ENCODE measurements around the gene C6orf132.
"Not testable (repeated sequence)": the region's sequence is repeated elsewhere in the genome, so short reads cannot be mapped to it uniquely, and the experiment has no call there.

The C6orf132 gene, protein sequence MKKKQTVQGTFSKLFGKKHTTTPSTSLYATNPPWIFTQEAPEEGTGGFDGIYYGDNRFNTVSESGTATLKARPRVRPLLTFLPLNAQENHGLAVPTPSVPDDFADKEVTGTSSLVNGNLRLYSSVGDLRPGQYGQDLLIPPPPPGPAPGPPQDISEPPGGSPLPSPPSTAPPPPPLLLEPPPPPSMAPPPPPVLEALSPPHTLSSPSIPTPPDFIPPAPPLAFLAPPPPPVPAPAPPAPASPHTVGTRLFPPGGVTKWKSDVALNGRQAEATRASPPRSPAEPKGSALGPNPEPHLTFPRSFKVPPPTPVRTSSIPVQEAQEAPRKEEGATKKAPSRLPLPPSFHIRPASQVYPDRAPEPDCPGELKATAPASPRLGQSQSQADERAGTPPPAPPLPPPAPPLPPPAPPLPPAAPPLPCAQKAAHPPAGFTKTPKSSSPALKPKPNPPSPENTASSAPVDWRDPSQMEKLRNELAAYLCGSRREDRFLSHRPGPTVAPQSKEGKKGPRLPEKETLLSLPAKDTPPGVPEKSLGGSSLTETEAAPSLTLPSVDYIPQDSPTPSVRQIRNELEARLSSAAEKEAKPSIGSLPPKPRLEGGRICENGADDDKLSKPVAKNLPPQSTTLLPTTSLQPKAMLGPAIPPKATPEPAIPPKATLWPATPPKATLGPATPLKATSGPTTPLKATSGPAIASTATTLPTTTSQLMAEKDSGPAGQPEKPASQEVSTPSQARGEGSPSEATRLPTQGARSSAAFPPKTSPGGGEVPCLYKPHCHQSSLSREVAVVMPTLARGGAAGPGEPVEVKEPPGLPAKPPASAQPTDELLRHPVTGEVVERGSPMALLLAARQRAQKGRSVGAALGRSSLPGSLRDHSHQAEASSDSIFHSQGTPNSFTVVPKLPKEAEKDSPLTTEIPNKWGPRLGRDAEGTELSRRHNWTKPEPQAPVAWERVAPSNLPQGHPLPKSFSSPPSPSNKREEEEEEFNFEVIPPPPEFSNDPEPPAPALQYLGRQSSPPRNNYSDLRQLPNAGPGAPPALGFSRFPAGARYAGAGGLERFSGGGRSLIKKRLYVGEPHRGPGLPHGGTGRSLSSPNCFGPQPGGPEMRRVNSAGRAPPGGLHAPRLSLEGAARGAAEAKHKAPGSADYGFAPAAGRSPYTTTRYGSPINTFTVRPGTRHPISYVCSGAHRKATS

DNA sequence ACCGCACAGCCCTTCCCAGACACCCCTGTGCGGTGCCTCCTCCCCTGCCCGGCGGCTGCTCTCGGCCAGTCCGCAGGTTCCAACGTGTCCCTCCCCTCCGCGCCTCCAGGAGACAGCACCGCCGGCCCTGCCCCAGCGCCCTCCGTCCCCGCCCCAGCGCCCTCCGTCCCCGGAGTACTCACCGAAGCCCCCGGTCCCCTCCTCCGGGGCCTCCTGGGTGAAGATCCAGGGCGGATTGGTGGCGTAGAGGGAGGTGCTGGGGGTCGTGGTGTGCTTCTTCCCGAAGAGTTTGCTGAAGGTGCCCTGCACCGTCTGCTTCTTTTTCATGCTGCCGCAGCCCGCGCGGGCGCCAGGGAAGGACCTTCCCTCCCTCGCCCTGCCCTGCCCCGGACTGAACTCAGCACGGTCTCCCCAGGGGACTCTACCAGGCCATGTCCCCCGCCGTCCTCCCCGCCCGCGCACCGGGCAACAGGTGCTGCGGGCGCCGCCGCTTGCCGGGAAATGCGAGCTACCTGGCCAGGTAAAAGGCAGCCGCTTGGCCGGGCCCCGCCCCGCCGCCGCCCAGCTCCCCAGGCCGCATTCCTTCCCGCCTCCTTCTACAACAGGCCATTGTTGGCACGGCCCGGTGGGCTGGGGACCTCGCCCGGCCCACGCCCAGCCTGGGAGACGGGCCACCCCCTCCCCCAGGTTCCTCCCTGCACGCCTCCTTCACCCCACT is at the start of gene C6orf132:
Gene C6orf132, minus strand, starts transcription at position 503 of the 718 bp plus-strand sequence. Its CDS starts 176 bp downstream, at position 327.
- no peak for DNase-seq (ENCODE audit: low read depth in 2 of 3, low spot score in 2 of 3)

DNA sequence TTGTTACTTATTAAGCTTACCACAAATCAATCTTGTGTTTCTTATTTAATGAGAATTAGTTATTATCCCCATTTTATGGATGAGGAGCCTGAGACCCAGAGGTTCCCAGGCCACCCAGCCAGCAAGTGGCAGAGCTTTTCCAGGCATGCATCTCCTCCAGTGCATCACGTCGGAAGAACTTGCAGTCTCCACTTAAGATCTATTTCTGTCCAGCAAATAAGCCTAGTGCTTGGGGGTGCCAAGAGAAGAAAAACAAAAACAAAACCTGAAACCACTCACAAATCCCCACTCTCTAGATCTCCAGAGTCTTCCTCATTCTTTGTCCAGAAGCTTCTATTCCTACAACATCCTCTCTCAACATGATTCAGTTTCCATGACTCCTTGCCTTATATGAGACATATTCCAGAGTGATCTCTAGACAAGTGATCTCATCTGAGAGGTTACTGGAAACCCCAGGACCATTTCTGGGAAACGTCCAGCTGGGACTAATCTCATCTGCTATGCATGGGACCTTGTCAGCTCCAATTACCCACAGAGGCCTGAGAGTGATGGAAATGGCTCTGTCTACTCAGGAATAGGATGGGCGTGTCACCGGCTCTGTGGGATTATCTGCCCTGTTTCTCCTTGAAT is 48.2 kb upstream of the C6orf132 start:
- no peak for DNase-seq (ENCODE audit: low read depth in 2 of 3, low spot score in 2 of 3)

DNA sequence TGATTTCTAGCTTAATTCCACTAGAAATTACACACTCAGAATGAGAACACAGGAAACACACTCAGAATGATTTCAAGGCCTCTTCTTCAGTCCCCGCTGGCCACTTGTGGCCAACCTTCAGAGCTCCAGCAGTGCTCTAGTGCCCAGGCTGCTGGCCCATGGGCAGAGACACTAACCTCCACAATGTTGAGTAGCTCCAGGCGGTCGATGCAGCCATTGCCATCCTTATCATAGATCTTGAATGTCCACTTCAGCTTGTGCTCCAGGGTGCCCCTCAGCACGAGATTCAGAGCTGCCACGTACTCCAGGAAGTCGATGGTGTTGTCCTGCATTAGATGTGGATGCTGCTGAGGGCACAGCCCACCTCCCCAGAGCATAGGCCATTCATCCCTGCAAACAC is 46.0 kb upstream of the C6orf132 start:
- DNase-seq (ENCODE audit: low read depth in 2 of 3, low spot score in 2 of 3): no peak

DNA sequence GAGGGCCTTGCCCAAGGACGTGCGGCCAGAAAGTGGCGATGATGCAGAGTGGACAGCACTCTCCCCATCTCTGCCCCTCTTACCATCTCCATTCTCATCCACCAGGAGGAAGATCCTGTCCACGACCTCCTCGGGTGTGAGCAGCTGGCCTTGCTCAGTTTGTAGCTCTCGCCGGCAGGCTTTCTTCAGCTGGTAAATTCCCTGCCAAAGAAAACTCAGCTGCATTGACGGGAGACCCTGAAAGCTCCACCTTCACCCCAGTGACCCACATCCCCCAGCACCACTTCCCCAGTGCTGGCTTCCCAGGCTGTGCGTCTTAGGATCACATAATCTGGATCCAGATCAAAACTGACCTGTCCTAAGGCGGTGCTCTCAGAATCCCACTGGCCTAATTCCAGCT is 43.2 kb upstream of the C6orf132 start:
- no peak for DNase-seq (ENCODE audit: low read depth in 2 of 3, low spot score in 2 of 3)

DNA sequence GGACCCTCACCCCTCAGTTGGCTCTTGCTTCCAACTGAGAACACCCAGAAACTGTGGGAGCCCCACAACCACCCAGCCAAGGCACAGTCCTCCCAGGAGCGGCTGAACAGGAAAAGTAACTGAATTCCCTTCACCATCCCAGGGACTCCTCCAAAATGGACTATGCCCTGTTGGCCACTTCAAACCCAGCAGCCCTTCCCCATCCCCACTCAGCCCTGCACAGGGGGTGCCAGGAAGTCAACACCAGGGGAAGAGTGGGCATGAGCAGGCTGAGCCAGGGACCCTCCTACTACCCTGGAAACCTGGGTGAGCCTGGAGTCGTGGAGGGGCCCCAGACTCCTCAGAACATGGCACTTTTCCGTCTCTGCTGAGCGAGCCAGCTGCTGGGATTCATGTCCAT is 42.1 kb upstream of the C6orf132 start:
- no peak for DNase-seq (ENCODE audit: low read depth in 2 of 3, low spot score in 2 of 3)

DNA sequence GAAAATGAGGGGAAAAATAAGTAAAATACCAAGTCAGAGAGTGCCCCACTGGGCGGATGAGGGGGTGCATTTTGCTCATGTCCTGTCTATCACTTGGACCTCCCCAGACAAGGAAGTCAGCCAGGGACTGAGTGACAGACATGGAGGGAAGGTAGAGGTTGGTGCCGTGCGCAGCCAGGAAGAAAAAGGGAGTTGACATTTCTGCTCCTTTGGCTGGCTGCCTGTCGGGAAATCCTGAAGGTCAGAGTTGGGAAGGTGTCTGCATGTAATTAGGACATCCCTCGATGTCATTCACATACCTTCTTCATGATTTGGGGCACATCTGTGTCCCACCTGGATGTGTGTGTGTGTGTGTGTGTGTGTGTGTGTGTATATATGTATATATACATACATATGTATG is 39.7 kb upstream of the C6orf132 start:
- no peak for DNase-seq (ENCODE audit: low read depth in 2 of 3, low spot score in 2 of 3)

DNA sequence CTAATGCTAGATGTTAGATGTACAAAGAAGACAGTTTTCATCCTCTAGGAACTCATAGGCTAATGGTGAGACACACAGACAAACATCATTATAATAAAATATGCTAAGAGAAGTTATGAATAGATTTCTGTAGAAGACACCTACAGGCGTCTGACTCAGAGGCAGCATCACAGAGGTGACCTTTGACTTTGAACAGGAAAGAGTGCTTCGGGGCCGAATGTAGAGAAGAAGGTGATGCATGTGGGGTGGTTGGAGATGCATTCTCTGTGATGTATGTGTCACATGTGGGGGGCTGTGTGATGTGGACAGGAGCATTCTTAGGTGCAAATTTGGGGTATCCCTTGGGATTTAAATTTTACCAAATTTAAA is 37.5 kb upstream of the C6orf132 start:
- DNase-seq (ENCODE audit: low read depth in 2 of 3, low spot score in 2 of 3): no peak

DNA sequence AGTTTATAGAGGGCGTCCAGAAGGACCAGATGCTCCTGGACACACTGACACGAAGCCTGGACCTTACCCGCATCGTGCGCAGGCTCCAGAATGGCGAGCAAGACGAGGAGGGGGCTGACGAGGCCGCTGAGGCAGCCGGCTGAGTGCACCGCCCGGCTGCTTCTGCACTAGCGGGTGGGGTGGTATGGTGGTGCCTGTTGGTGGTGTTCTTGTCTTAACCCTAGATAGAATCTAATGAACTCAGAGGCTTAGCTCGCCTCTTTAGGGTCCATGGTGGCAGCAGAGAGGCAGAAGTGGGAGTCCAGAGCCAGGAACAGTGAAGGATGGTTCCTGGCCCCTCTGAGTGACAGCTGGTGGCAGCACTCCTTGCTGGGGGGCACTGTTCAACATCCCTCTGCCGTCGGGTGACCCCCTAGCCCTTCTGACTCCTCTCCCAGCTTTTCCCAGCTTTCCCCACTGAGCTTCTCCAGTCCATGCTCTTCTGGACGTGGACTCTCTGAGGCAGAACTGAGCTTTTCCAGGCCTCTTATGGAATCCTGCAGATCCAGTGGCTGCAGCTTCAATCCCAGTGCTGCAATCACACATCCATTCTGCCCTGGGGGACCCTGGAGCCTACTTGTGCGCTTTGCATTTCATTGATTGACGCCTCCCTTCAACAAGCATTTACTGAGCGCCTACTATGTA is 37.0 kb upstream of the C6orf132 start:
- DNase-seq (ENCODE audit: low read depth in 2 of 3, low spot score in 2 of 3): no peak

DNA sequence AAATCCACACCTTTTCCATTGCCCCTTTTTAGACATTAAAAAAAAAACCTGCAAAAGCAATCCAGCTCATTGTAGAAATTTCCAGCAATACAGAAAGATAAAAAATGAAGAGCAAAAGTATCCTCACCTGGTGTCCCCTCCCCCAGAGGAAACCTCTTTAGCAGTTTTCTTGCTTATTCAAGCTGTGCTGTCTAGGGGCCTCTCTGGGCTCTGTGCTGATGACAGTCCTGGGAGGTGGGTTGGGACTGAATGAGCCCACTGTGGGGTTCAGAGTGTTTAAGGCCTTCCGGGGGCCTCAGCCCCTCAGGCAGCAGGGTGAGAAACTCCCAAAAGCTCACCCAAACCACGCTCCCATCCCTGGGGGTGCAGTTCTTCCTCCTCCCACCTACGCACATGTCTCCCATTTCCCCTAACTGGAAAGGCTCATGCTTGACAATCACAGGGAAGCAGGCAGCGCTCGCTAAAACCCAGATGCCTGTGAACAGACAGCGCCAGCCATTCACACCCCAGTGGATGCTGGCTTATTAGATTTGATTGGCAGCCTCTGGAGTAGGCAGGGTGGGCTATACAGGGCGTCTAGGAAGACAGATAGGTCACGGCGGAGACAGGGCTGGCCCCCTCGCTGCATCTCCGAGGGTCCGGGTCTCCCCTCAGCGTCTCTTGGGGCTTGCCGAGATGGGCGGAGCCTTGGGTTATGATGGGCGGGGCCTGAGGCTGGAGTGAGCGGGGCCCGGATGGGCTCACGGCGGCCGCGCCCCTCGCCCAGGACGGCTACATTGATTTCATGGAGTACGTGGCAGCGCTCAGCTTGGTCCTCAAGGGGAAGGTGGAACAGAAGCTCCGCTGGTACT is 35.3 kb upstream of the C6orf132 start:
- no peak for DNase-seq (ENCODE audit: low read depth in 2 of 3, low spot score in 2 of 3)

DNA sequence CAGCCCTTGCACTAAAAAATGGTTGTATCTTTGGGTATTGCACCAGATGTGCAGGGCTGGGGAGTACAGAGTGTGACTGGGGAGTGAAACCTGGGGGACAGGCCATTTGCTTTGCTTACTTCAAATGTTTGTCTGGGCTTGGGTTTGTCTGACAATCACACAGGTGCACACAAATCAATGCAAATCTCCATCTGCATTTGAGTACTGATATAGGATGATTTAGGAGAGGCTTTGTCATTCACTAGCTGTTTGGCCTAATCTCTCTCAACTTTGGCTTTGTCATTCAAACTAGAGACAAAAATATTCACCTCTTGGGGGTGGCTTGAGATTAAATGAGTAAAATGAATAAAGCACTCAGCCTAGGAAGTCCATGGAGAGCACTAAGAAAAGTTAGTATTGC is 34.6 kb upstream of the C6orf132 start:
- no peak for DNase-seq (ENCODE audit: low read depth in 2 of 3, low spot score in 2 of 3)

DNA sequence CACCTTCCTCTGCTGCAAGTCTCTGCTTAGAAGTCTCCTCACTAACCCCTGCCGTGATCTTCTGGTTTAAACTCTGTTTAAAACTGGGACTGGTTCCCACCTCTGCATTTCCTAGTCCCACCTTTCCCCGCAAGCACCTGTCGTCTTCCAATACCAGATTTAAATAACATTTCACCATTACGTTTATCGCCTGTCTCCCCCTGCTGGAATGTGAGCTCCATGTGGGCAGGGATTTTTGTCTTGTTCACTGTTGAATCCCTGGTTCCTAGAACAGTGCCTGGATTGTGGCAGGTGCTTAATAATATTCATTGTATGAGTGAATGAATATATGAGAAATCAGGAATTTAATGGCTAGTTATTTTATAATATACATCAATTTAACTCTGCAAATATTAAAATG is 33.4 kb upstream of the C6orf132 start:
- DNase-seq (ENCODE audit: low read depth in 2 of 3, low spot score in 2 of 3): no peak

DNA sequence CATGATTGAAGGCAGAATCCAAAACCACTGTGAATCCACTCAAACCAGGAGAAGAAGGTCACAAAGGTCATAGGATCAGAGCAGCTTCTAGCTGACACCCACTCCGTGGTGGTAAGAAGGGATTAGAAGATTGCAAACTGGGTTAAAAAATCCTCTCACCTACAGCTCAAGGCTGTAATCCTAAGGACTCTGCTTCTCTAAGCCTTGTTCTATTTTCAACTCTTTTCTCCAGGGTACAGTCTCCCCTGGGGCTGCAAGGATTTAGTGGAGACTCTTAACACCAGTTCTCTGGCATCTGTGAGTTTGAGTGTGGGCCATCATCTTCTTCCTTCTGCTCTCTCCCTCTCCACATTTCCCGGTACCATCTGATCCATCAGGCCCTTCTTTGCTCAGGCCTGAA is 30.7 kb upstream of the C6orf132 start, which contains the start of gene GUCA1A:
Gene GUCA1A, plus strand, starts transcription at position 264 of the 400 bp plus-strand sequence. CDS start 250 bp downstream, outside the sequence.
- DNase-seq (ENCODE audit: low read depth in 2 of 3, low spot score in 2 of 3): no peak

DNA sequence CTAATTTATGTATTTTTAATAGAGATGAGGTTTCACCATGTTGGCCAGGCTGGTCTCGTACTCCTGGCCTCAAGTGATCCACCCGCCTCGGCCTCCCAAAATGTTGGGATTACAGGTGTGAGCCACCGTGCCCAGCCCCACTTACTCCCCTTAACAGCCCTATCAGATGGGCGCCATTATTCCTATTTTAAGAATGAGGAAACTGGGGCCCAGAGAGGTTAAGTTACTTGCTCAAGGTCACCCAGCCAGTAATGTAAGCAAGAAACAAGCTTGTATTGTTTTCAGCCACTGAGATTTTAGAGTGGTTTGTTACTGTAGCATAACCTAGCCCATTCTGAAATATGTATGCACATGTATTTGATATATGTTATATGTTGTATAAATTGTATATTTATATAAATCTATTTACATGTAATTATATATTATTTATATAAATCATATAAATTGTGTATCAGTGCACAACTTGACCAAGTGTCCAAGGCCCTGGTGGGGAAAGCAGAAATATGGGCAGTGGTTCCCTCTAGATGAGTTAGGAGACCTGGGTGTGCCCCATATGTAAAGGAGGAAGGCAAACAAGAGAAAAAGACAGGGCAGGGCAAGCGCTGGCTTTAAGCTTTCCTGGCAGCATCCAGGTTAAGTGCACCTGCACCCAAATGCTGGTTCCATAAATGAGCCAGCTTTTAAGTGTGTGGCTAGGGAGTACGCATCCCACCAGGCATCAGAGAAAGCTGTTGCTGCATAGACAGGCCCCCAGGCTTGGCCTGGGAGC is 29.6 kb upstream of the C6orf132 start:
- DNase-seq (ENCODE audit: low read depth in 2 of 3, low spot score in 2 of 3): no peak

DNA sequence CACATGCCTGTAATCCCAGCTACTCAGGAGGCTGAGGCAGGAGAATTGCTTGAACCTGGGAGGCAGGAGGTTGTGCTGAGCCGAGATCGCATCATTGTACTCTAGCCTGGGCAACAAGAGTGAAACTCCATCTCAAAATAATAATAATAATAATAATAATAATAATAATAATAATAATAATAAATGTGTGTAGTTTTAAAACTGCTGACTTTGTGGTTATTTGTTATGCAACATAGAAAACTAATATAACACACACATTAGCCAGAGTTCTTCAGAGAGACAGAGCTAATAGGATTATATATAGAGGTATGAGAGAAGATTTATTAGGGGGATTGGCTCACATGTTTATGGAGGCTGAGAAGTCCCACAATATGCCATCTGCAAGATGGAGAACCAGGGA is 27.4 kb upstream of the C6orf132 start:
- not testable (repeated sequence) for DNase-seq (ENCODE audit: low read depth in 2 of 3, low spot score in 2 of 3)

DNA sequence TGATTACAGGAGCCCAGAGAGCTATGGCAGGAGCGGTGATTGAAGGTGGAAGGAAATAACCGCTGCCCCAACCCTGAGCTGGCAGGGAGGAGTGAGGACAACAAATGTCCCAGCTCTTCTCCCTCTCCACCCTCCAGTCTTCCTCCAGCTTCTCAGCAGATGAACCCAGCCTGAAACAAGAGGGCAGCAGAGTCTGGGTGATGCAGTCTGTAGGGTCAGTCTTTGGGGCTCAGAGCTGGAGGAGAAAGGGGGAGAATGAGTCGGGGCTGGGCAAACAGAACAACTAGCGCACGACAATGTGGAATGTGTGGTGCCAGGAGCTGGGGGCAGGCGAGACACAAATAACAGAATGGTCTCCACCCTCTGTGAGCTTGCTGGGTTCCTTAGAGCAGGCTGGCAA is 26.2 kb upstream of the C6orf132 start:
- no peak for DNase-seq (ENCODE audit: low read depth in 2 of 3, low spot score in 2 of 3)

DNA sequence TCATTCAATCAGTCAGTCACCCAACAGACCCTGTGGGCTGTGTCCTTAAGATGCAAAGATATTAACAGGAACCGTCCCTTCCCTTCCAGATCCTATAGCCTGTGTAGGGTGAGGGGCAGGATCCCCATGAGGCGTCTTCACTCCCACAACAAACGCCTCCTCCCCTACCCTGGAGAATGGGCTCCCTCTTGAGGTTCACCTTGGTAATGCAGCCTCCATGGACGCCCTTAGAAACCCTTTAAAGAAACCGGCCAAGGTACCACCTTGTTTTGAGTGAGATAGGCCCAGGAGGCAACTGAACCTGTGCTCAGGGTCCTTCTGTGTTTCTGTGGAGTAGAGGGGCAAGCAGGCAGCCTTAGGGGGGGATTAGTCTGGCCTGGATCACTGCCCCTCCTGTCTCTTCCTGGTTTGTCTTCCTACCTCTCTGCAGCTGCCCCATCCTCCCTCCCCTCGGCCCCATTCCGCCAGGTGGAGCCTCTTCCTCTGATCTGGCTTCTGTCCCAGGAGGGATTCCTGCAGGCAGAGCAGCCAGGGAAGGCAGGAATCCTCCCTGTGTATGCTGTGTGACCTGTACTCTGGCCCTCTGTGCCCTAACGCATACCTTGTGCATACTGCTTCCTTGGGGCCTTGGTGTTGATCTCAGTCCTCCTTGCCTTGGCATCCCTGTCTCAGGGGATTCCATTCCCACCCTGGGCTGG is 24.2 kb upstream of the C6orf132 start:
- DNase-seq (ENCODE audit: low read depth in 2 of 3, low spot score in 2 of 3): peak; percentile 30 to 78 (median 71)

DNA sequence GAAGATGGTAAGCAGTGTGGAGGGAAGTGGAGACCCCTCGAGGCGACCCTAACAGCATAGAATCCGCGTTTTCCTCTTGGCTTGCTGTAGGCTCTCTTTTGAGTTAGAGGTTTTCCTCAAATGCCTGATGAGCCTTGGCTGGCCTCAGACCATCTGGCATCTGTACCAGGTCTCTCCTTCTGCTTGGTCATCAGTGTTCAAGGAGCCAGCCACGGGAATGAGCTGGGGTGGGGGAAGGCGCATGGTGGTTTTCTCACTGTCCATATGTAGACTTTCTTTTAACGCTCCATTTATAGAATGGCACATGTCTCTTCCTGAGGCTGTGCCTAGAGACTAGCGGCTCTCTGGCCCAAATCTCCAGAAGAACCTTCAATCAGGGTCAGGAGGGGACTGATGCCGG is 22.6 kb upstream of the C6orf132 start:
- DNase-seq (ENCODE audit: low read depth in 2 of 3, low spot score in 2 of 3): no peak

DNA sequence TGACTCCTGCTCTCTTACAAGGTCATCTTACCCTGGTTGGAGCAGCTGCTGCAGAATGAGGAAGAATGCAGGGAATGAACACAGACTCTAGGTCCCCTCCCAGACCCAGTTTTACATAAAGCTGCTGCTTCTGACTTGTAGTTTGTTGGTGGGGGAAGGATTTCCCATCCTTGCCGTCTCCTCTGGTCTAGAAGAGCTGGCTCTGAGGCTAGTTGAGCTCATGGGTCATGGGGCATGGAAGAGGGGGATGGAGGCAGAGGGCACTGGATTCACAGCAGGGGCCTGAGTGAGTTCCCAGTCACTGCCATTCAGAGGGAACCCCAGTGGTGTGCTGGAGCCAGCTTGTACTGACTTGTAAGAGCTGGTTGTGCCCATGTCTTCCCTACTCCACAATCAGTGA is 21.6 kb upstream of the C6orf132 start:
- DNase-seq (ENCODE audit: low read depth in 2 of 3, low spot score in 2 of 3): no peak

Measured in activated CD8-positive, alpha-beta memory T cell treated with anti-CD3 and anti-CD28 coated beads for 48 hours (primary cell).